ENCODE data around the gene NAV2.

Gene NAV2

DNA sequence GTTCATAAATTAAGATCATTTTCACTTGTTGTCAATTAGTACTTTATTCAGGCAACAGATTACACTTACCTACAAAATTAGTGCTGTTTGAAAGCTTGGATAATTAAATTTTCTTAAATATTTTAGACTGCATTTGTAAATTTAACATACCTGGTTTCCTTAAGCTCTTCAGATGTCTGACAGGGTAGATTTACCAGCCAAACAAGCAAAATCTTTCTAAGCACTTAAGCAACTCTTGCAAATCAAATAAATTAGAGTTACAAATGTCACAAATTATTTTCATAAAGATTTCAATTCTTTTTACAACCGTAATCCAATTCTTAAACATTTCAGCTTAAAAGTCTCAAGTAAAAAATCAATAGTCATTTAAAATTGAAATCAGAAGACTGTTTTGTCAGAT lies 317.8 kb downstream of the NAV2 start:
- FAIRE-seq = no peak

DNA sequence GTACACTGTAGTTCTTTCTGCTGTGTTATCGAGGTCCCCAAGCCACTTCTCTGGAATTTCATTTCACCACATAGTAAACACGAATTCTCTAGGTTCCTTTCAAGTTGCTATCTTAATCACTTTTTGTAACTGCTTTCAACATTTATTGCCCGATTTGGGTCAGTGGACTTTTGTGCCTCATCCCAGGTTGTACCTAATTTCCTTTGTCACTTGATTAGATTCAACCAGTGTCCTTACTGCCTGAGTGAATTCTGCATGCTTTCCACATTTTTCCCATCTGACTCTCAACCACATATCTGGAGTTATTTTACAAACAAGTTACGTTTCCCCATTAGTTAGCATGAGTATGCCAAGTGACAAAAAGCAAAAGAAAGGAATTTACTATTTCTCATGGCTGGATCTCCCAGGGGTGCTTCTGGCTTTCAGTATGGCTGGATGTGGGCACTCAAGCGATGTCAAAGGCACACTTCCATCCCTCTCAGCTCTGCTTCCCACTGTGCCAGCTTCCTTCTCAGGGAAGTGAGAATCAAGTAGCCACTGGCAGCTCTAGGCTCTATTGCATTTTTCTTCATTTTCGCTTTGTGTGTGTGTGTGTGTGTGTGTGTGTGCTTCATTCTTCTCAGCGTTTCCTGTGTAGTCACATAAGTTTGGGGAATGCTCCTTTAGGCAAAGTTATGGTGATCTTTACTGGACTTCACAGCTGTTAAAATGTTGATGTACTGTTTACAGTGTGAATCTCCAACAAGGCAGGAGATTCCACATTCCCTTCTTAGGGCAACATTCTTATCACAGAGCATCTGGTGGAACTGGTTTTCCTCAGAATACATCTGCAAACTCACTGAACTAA lies 318.7 kb downstream of the NAV2 start:
- no peak for FAIRE-seq

DNA sequence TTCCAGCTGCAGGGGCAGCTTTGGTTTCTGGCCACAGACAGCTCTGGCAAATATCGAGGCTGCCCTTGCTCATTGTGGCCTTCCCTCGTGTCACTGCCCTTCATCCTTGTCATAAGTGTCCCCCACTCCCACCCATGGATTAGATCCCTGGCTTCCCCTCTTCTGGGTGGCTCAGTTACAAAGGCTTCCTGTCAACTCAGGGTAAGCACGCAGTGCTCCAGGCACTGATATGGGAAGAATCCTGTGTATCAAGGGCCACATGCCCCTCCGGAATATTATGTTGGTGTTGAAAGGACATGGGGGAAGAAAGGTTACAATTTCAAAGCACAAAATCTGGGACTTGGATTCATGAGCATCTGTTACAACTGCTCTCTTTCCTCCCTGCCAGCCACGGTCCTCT lies 319.5 kb downstream of the NAV2 start:
- FAIRE-seq = no peak

DNA sequence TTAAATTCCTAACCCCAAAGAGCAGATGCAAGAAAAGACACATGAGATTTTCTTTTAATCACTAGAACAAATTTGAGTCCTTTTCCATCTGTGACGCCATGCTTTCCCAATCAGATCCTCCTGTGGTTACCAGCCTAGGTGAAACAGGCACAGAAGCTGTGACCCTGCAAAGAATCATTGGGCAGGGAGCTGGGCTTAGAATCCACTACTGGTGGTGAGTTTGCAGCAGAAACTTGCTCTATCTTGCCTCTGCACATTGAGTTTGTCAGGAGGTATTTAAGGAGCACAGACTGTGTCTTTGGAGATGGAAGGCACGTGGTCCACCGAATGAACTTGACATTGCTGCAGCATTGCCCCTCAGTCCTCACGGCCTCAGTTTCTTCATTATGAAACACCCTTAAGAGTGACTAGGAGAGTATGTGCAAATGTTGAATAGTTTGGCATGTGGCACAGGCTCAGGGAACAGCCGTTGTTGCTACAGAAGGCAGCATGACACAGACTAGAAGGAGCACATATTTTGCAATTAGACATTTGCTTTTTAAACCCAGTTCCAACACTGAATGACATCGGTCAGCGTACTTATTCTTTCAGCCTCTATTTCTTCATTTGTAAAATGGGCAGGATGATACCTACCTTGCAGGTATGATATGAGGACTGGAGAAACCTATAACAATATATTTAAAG lies 320.1 kb downstream of the NAV2 start:
- FAIRE-seq = no peak

DNA sequence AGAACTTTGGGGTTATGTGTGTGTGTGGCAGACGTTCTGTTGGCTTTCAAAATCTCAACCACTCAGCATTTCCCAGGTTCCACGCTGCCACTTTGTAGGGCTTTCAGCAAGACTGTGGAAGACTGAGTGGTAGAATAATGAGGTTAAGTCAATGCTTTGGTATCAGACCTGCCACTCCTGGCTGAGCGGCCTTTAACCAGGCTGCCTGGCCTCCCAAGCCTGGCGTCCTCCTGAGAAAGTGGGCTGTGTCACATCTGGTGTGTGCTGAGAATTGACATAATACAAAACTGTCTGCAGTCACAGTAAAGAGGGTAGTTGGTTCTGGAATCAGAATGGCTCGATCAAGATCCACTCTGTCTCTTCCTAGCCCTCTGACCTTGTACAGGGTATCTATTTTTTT lies 321.2 kb downstream of the NAV2 start:
- FAIRE-seq = no peak

DNA sequence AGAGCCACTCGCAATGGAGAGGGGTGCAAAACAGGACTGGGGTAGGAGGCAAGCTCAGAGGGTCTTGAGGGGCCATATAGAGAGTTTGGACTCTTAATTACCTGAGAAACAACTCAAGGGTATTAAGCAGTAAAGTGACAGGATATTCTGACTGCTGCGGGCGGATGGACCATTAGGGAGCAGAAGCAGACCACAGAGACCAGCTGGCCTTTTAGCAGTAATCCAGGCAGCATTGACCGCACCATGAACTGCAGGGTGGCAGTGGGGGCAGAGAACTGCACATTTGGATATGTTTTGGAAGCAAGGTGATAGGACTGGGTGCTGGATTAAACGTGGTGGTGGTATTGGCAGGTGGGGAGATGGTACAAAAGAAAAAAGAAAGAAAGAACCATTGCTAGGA lies 322.3 kb downstream of the NAV2 start:
- no peak for FAIRE-seq

DNA sequence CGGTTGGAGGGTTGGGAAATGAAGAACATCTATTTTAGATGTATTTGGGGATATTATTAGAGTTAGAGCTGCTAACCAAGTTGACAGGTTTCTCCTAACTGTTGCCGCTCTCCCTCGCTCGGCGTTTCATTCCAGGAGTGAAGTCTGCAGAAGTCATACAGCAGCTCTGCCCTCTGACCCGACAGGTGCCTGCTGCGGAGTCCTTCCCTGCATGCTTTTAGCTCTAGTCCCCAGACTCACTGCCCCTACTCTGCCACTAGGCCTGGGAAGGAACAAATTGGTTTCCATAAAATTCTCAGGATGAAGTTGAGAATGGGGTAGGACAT lies 322.7 kb downstream of the NAV2 start:
- no peak for FAIRE-seq

DNA sequence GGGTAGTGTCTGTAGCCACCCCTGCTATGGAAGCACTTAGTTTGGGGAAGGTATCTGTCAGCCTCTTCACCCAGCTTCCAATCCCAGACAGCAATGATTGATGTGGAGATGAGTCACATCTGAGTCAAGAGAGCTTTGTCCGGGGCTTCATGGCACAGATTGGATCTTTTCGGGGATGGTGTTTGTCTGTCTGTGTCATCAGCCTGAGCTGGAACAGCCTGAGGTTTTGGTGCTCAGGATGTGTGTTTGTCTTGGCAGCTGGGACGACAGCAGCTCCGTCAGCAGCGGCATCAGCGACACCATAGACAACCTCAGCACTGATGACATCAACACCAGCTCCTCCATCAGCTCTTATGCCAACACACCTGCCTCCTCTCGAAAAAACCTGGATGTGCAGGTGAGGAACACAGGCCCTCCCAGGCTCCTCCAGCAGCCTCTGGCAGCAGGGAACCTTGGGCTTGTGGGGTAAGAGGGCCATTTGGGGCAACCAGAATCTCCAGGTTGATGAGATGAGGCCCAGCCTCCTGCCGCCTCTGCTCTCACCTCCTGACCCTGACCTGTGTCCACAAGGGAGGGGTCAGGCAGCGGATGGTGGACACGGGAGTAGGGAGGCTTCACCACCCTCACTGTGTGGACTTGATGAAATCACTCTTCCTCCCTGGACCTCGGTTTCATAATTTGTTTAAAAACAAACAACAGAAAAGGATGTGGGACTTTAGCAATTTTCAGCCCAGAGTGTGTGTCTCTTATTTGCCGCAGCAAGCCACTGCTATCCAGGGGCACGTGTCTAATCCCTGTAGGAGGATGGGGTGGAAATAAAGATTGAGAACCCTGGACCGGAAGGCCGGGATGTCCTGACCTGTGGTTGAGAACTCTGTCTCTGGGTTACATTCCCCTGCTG lies 323.3 kb downstream of the NAV2 start:
- no peak for FAIRE-seq

DNA sequence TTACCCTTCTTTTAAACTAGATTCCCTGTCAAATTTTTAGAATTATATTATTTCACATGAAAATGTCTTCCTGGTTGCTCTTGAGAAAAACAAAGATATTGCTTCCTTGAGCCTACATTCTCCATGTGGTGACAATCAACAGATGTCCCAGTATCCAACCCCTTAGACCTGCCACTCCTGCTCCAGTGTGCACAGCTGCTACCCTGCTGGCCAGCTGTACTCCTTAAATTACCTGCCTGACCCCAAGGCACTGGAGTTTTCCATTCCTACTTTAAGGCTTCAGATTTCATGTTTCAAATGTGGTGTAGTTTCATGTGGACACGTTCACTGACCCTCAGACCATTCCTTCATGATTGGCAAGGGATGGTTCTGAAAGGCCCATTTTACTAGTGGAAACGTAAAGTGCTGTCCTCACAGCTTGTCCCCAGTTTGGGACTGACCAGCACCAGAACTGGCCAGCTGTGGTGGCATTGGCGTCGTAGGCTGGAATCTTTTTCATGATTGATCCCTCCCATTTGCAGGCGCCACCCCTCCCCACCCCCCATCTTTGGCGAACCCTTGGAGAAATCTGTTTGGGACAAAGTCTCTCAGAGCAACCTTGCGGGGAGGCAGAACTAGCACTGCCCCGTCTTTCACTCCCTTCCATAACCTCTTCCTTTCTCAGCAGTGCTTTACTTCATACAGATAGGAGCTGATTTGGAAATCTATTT lies 324.1 kb downstream of the NAV2 start:
- no peak for FAIRE-seq

DNA sequence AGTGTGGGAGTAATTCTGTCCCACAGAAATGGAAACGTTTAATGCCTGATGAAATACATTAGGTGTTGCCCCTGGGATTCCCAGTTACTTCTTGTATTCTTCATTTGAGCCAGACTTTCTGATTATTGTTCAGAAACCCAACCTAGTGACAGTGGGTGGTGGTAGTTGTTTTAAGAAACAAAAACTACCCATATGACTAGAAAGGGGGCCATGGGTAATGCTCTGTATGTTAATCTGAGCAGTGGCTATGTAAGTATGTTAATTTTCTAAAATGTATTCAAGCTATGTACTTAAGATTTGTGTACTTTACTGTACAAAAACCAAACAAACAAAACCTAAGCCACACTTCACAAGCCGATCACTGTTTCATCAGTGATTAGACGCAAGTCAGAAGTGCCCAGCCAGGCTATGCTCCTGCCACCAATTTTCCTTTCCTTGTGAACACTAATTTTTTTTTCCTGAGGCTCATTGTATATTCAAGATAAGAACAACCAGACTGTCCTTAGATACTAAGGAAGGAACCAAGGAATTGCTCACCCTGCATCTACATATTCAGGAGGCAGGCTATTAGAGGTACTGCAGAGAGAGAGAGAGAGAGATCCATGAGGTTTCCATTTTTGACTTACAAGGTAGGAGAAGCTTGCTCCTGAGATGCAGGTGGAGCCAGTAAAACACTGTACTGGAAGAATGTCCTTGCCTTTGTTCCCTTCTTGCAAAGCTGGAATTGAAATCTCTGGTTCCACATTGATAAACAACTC lies 324.9 kb downstream of the NAV2 start:
- FAIRE-seq = no peak

DNA sequence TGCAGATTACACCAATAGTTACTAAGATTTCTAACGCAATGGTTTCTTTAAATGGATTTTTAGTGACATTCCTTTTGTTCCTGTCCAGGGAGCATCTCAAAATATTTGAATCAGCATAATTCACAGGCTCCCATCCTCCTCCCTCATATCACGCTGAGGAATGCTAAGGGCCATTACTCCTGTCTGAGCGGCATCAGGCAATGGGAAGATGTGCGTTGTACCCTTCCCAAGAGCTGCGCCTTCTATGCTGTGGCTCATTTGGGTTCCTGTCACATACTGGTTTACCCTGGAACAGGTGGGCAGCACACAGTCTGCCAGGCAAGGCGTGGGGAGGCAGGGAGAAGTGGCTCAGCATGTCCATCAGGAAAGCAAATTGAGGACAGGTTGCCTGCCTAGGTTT lies 325.8 kb downstream of the NAV2 start:
- FAIRE-seq = no peak

DNA sequence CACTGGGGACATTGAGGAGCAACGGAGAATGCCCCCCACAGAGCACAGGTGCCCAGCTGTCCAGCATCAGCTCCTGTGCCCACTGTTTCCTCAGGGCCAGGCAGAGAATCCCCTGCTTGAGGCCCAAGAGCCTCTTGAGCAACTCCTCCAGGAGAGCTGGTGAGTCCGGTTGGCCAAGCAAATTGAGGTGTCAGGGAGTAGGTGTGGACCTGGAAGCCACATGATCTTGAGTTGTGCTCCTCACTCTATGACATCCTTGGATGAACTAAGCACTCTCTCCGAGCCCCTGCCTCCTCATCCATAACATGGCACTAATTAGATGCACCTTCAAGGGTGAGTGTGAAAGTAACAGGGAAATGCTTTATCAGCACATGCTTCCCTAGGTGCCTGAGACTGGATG lies 326.3 kb downstream of the NAV2 start:
- no peak for FAIRE-seq

DNA sequence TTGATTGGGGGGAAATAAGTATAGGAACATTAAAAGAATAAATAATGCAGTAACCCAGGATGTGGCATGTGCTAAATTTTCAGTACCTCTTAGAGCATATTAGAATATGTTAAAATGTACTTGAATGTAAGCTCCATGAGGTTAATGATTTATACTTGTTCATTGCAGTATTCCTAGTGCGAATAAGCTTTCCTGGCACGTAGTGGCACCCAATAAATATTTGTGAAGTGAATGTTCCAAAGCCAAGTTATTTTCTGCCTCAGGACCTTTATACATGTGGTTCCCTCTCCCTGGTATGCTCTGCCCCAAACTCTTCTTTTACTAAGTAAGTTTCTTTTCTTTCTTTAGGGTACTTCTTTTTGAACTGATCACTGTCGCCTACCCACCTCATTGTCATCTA lies 328.9 kb downstream of the NAV2 start:
- FAIRE-seq = no peak

DNA sequence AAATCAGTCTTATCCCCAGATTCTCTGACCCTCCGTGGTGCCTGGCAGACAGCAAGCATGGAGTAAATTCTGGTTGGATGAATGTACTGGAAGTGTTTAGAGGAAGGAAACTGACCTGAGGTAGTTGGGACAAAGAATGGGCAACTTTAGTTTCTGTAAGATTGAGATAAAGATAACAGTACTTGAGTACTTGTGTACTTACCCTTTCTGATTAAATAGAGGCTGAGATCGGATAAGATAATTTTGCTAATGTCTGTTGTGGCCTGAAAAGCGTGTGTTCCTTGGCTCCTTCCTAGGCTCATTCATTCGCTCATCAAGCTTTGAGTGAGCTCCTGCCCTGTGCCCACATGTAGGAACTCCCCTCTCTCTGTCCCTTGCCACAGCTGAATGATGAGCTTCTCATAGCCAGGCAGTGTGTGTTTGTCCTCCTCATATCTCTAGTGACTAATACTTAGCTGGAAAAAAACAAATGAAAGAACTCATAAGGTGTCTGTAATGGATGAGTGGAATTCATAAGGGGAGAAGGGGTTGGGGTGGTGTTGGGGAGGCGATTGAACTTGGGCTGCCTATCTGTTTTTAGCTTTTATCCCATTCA lies 329.5 kb downstream of the NAV2 start:
- FAIRE-seq = no peak

DNA sequence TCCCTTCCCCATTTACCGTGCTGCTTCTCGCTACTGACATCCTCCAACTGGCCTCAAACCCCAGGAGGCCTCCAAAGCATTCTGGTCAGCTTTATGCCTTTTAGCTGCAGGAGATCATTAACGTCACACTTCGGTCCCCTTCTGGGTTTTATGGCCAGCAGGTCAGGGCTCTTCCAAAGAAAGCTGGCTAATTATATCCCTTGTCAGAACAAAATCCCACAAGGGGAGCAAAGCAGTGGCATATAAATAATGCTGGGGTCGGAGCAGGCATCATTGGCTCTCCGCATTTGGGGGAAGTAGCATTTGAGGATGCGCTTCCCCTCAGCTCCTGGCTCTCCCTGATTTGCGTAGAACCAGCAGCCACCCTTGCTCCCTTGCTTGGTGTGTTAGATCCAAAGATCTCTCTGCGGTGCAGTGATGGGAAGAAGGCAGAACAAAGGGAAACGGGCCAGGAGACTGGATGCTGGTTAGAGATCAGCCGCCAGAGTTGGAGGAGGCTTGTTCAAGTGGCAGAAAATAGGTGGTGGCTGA lies 330.2 kb downstream of the NAV2 start:
- FAIRE-seq = no peak

DNA sequence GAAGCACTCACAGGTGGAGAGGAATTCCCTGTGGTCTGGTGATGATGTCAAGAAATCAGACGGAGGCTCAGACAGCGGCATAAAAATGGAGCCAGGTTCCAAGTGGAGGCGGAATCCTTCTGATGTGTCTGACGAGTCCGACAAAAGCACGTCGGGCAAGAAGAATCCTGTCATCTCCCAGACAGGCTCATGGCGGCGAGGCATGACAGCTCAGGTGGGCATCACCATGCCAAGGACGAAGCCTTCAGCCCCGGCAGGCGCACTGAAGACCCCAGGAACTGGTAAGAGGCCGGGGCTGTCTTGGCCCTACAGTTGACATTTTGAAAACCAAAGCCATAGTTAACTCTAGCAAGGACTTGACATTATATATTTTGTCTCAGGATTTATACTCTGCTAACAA lies 331.4 kb downstream of the NAV2 start:
- FAIRE-seq = no peak

DNA sequence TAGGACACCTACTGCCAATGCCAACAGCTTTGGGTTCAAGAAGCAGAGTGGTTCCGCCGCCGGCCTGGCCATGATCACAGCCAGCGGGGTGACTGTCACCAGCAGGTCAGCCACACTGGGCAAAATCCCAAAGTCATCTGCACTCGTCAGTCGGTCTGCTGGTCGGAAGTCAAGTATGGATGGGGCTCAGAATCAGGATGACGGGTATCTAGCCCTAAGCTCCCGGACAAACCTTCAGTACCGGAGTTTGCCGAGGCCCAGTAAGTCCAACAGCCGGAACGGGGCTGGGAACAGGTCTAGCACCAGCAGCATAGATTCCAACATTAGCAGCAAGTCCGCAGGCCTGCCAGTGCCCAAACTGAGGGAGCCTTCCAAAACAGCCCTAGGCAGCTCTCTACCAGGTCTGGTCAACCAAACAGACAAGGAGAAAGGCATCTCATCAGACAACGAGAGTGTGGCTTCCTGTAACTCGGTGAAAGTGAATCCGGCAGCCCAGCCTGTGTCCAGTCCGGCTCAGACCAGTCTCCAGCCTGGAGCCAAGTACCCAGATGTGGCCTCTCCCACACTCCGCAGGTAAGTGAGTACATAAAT lies 332.6 kb downstream of the NAV2 start:
- no peak for FAIRE-seq

DNA sequence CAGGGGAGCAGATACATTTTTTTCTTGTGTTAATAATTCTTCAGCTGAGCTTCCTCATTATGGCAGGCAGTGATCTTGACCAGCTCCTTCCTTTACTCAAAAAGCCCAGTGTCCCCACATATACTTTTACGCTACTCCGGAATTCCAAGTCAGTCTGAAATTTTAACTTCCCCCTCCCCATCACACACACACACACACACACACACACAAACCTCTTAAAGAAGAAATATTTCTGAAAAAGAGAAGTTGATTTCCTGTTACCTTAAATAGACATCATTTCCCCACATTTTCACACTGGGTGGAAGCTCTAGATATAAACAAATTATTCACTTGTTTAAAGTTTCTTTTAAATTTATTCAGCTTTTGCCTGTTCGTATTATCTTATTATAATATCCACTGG lies 333.8 kb downstream of the NAV2 start:
- no peak for FAIRE-seq

DNA sequence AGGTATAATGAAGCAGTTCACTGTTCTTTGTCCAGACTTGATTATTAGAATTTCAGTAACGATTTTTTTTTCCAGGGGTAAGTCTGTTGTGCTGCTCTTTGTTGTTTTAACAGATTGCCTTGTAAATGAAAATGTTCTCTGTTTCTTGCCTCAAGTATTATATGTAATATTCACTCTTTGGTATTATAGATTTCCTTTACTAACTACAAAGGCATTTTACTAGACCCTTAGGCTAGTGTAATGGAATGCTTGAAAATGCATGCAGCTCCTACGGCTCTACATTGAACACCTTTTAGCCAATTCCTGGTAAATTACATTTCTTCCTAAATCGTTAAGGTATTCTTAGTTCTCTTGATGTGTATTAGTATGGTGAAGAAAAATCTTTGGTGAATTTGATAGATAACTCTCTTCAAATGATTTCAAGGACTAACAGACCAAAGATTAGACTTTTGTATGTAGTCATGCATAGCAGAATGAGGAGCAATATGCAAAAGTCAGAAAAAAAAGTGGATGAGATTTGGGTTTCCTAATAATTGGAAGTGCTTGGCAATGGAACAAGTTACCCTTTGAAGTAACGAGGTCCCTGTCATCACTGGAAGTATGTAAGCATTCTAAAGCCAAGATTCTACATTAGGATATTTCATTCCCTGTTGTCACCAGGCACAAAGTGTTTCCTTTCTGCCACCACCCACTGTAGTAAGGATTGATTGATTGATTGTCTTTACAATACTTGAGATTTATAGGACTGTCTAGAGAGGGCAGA lies 334.6 kb downstream of the NAV2 start:
- FAIRE-seq = no peak

DNA sequence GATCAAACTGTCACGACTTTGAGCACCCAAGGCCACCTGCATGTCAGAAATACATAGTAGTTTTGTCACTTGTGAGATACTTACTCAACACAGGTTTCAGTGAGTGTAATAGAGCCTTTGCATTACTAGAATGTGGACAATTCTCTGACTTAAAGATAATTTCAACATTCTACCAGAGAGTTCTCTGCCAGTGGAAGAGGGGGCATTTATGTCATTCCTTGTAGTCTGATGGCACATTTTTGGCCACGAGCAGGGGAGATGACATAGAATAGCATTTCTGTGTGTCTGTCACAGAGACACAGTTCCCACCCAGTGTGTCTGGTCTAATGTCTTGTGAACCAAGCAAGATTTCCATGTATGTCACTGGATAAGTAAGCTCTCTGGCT lies 335.1 kb downstream of the NAV2 start:
- no peak for FAIRE-seq
